Measurements from ENCODE around the gene RBM33.

The RBM33 gene

GRCh38 chr7:155660758-155661093 lies 16.3 kb downstream of the RBM33 start:
- no peak for TF ChIP-seq CTCF (conservative IDR thresholded peaks at IDR 0.05; ENCODE audit: control insufficient read depth, insufficient read depth, low read depth, low read length)
- H3K4me3 ChIP-seq (ENCODE audit: control insufficient read depth, low read depth, low read length): no peak overlapping the region
- no peak for DNase-seq (ENCODE audit: low read depth)

DNA sequence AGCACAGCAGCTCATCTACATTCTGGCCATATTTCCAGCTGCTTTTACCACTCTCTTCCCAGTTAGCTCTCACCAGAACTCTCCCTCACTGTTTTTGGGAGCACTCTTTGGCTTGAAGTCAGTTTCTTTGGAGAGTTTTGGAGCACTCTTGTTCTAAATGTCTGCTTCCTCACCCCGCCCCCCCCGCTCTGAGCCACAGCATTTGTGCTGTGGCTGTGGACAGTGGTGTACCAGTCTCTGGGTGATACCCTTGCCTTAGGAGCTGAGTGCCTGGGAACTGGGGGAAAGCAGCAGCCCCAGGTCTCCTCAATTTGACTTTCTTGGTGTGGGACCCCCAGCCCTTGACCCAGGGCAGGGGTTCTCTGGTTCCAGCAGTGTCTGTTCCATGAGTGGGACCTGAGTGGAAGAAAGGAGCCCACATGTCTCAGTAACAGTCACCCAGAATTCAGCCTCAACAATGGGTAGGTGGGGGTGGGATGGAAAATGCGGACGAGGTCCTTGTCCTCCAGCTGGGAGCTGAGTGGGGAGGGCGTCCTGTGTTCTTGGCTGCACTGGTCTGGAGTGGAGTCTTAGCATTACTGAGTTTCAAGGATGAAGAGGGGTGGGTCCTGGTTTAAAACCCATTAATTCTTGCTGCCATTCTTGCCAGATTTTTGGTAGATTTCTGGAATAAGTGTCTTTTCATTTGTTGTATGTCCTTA lies 18.0 kb downstream of the RBM33 start:
- DNase-seq (ENCODE audit: low read depth): no peak
- TF ChIP-seq CTCF (conservative IDR thresholded peaks at IDR 0.05; ENCODE audit: control insufficient read depth, insufficient read depth, low read depth, low read length): no peak
- no peak overlapping the region for H3K4me3 ChIP-seq (ENCODE audit: control insufficient read depth, low read depth, low read length)

GRCh38 chr7:155663937-155664336 lies 19.5 kb downstream of the RBM33 start:
- no peak for DNase-seq (ENCODE audit: low read depth)
- no peak for TF ChIP-seq CTCF (conservative IDR thresholded peaks at IDR 0.05; ENCODE audit: control insufficient read depth, insufficient read depth, low read depth, low read length)
- H3K4me3 ChIP-seq (ENCODE audit: control insufficient read depth, low read depth, low read length): no peak overlapping the region

GRCh38 chr7:155665079-155665956 lies 20.9 kb downstream of the RBM33 start:
- no peak overlapping the region for H3K4me3 ChIP-seq (ENCODE audit: control insufficient read depth, low read depth, low read length)
- TF ChIP-seq CTCF (conservative IDR thresholded peaks at IDR 0.05; ENCODE audit: control insufficient read depth, insufficient read depth, low read depth, low read length): no peak
- no peak for DNase-seq (ENCODE audit: low read depth)

GRCh38 chr7:155665957-155666287 lies 21.5 kb downstream of the RBM33 start:
- peak; percentile 92 for DNase-seq (ENCODE audit: low read depth)
- TF ChIP-seq CTCF (conservative IDR thresholded peaks at IDR 0.05; ENCODE audit: control insufficient read depth, insufficient read depth, low read depth, low read length): no peak
- H3K4me3 ChIP-seq (ENCODE audit: control insufficient read depth, low read depth, low read length): no peak overlapping the region

- no peak for DNase-seq (ENCODE audit: low read depth)
- TF ChIP-seq CTCF (conservative IDR thresholded peaks at IDR 0.05; ENCODE audit: control insufficient read depth, insufficient read depth, low read depth, low read length): no peak
- no peak overlapping the region for H3K4me3 ChIP-seq (ENCODE audit: control insufficient read depth, low read depth, low read length)
Measured at GRCh38 chr7:155667241-155667829, 22.9 kb downstream of the RBM33 start.
